Activated effector memory CD4-positive, alpha-beta T cell treated with Interleukin-2 at 50 U/mL for 16 hours (primary cell): ENCODE results near the gene TUG1.

ENCODE experiments used
- DNase-seq: peaks from one replicate; pipeline ENCODE4 v3.0.0-alpha.2; 2020

TUG1 gene

GRCh38 chr22:31005535-31005934 is 36.5 kb downstream of the TUG1 start:
- DNase-seq = no peak

- DNase-seq = no peak
These were observed 50.3 kb downstream of the TUG1 start for GRCh38 chr22:31019191-31019930.

GRCh38 chr22:31020334-31020733 is 51.3 kb downstream of the TUG1 start:
- no peak for DNase-seq

GRCh38 chr22:31022516-31022915 is 53.5 kb downstream of the TUG1 start:
- DNase-seq = no peak
